ENCODE results near the gene AP2B1.

Gene AP2B1

DNA sequence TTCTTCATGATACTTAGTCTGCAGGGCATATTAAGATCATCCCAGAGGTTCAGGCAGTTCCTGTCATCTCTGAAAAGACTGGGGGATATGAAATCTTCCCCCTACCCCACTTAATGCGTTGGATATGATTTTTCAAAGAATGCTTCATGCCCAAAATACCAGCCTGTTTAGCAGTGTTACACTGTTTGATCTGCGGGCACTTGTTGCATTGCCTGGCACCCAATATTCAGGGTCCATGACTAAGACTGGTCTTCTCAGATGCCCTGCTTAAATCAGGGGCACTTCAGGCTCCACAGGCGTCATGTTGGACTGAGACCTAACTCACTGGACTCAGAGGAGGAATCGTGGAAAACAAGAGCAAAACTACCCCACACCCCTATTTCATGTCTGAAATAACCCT is 137.9 kb downstream of the AP2B1 start:
- Histone ChIP-seq H4K20me1 (ENCODE audit: control insufficient read depth, insufficient read depth, low read depth, low read length) (no peaks in the 10 kb centered on the region; the same call in 1 of the 2 replicates), H3K27ac (ENCODE audit: low read depth, low read length) (no peak overlapping the region), H3K27me3 (ENCODE audit: control insufficient read depth, low read length) (no peaks in the 10 kb centered on the region), H3K4me1 (ENCODE audit: control insufficient read depth, low read length) (peaks cover 12% of the 10 kb centered on the region), H3K79me2 (ENCODE audit: control insufficient read depth, low read length) (no peaks in the 10 kb centered on the region), H3K36me3 (ENCODE audit: control insufficient read depth, low read length) (peaks cover 13% of the 10 kb centered on the region), H3K4me3 (ENCODE audit: low read length) (no peak overlapping the region), H3K9me3 (ENCODE audit: control insufficient read depth, insufficient read depth, low read length) (no peaks in the 10 kb centered on the region), H3K9me2 (replicated peaks; ENCODE audit: control insufficient read depth, low read length) (no peaks in the 10 kb centered on the region), H3K4me2 (ENCODE audit: low read length) (no peak overlapping the region), H3F3A (ENCODE audit: control insufficient read depth, insufficient read depth) (no peaks in the 10 kb centered on the region)
- TF ChIP-seq, protein P1, sequence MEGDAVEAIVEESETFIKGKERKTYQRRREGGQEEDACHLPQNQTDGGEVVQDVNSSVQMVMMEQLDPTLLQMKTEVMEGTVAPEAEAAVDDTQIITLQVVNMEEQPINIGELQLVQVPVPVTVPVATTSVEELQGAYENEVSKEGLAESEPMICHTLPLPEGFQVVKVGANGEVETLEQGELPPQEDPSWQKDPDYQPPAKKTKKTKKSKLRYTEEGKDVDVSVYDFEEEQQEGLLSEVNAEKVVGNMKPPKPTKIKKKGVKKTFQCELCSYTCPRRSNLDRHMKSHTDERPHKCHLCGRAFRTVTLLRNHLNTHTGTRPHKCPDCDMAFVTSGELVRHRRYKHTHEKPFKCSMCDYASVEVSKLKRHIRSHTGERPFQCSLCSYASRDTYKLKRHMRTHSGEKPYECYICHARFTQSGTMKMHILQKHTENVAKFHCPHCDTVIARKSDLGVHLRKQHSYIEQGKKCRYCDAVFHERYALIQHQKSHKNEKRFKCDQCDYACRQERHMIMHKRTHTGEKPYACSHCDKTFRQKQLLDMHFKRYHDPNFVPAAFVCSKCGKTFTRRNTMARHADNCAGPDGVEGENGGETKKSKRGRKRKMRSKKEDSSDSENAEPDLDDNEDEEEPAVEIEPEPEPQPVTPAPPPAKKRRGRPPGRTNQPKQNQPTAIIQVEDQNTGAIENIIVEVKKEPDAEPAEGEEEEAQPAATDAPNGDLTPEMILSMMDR (IDR thresholded peaks at IDR 0.05; ENCODE audit: low read depth, low read length, poor library complexity, severe bottlenecking), result no peak
- TF ChIP-seq EZH2phosphoT487 (IDR thresholded peaks at IDR 0.05; ENCODE audit: borderline replicate concordance, low read length), result no peak

DNA sequence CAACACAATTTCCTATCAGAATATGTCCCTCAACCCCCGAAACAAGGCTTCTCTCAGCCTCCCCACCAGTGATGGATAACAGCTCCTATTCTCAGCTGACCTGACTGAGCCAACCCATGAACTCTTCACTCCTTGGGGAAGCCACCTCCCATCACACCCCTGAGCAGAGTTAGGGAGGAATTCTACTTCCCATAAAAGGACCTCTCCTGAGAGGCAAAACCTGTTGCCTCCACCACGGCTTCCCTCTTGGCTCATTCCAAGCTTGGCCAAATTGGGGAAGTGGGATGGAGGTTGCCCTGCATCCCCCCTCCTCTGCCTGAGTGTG is 138.6 kb downstream of the AP2B1 start:
- H3K4me2 ChIP-seq (ENCODE audit: low read length), result no peak overlapping the region
- H3K9me3 ChIP-seq (ENCODE audit: control insufficient read depth, insufficient read depth, low read length), result no peaks in the 10 kb centered on the region
- H3K79me2 ChIP-seq (ENCODE audit: control insufficient read depth, low read length), result no peaks in the 10 kb centered on the region
- H3F3A ChIP-seq (ENCODE audit: control insufficient read depth, insufficient read depth), result no peaks in the 10 kb centered on the region
- H3K4me1 ChIP-seq (ENCODE audit: control insufficient read depth, low read length), result peaks cover 12% of the 10 kb centered on the region
- TF ChIP-seq, protein P1 (IDR thresholded peaks at IDR 0.05; ENCODE audit: low read depth, low read length, poor library complexity, severe bottlenecking), result no peak
- TF ChIP-seq EZH2phosphoT487 (IDR thresholded peaks at IDR 0.05; ENCODE audit: borderline replicate concordance, low read length), result no peak
- H3K9me2 ChIP-seq (replicated peaks; ENCODE audit: control insufficient read depth, low read length), result no peaks in the 10 kb centered on the region
- H3K27me3 ChIP-seq (ENCODE audit: control insufficient read depth, low read length), result peaks cover 2% of the 10 kb centered on the region
- no peaks in the 10 kb centered on the region; the same call in 1 of the 2 replicates for H4K20me1 ChIP-seq (ENCODE audit: control insufficient read depth, insufficient read depth, low read depth, low read length)
- H3K36me3 ChIP-seq (ENCODE audit: control insufficient read depth, low read length), result peaks cover 13% of the 10 kb centered on the region
- no peak overlapping the region for H3K4me3 ChIP-seq (ENCODE audit: low read length)
- H3K27ac ChIP-seq (ENCODE audit: low read depth, low read length), result no peak overlapping the region

DNA sequence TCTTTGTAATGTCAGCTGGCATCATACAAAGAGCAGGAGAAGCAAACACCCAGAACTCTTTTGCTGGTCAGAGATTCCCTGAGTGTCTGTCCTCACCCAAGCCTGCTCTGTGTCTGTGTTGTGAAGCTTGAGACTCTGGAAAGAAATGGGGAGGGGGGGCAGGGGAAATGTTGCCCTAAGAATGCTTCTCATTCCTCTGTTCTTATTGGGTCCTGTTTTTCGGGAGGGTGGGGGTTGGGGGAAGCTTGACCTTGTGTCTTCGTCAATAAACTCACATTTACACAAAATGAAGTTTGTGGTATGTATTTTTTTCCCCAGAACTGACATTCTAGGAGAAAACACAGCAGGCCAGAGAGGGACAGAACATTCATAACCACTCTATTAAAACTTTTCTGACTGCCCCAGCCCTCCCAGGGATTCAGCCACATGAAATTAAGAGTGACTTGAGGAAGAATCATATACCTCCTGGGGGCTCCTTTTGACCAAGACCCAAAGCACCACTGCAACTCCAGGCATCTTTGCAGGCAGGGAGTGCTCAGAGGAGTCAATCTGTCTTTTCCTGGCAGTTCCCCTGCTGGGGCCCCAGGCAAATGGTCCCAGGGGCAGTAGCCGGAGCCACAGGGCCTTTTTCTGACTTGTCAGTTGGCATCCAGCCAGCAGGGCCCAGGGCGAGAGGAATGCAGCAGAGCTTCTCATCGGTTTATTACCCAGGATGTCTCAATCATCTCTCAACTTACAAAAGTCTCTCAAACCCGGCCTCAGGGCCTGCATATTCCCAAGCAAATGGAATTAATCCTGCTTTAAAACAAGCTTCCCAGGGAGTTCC is 139.2 kb downstream of the AP2B1 start:
- Histone ChIP-seq H3K27me3 (ENCODE audit: control insufficient read depth, low read length) (peaks cover 8% of the 10 kb centered on the region), H3K4me1 (ENCODE audit: control insufficient read depth, low read length) (peaks cover 12% of the 10 kb centered on the region), H3K27ac (ENCODE audit: low read depth, low read length) (no peak overlapping the region), H3K9me3 (ENCODE audit: control insufficient read depth, insufficient read depth, low read length) (no peaks in the 10 kb centered on the region), H3F3A (ENCODE audit: control insufficient read depth, insufficient read depth) (no peaks in the 10 kb centered on the region), H3K4me3 (ENCODE audit: low read length) (no peak overlapping the region), H3K79me2 (ENCODE audit: control insufficient read depth, low read length) (no peaks in the 10 kb centered on the region), H3K36me3 (ENCODE audit: control insufficient read depth, low read length) (peaks cover 13% of the 10 kb centered on the region), H3K4me2 (ENCODE audit: low read length) (no peak overlapping the region), H4K20me1 (ENCODE audit: control insufficient read depth, insufficient read depth, low read depth, low read length) (no peaks in the 10 kb centered on the region), H3K9me2 (replicated peaks; ENCODE audit: control insufficient read depth, low read length) (no peaks in the 10 kb centered on the region)
- TF ChIP-seq, protein P1 (IDR thresholded peaks at IDR 0.05; ENCODE audit: low read depth, low read length, poor library complexity, severe bottlenecking), result no peak
- no peak for TF ChIP-seq EZH2phosphoT487 (IDR thresholded peaks at IDR 0.05; ENCODE audit: borderline replicate concordance, low read length)

Data from DOHH2 (cell line).